NCI-H2196 treated with DMSO at 0.1 percent for 48 hours (cell line): Measurements from ENCODE around the gene MYL1.

Experiments
- DNase-seq: peaks from one replicate; lab custom pipeline; 2025; ENCODE audit not compliant: unreplicated experiment; lab: John Stamatoyannopoulos, UW

Gene MYL1

GRCh38 chr2:210268281-210268680 is 46.7 kb downstream of the MYL1 start:
- DNase-seq: no peak

GRCh38 chr2:210267698-210268097 is 47.3 kb downstream of the MYL1 start:
- no peak for DNase-seq

DNA sequence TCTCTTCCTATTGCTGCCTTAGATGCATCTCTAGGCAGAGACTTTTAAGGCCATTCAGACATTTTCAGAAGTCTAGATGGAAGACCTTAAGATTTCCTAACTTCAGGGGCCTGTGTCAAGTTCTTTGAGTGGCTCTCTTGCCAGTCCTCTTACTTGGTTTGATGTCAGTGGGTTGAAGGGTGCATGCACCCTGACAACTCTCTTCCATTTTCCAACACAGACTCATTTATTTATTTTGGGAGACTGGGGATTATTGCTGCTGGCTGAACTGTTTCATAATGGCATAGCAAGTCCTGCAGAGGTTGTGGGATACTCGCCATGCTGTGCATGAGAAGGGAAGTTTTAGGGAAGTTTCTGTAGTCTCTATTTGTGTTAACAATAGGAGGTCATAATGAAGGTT is 50.7 kb downstream of the MYL1 start:
- DNase-seq: no peak

- no peak for DNase-seq
Observed at GRCh38 chr2:210263841-210264240, 51.1 kb downstream of the MYL1 start.

DNA sequence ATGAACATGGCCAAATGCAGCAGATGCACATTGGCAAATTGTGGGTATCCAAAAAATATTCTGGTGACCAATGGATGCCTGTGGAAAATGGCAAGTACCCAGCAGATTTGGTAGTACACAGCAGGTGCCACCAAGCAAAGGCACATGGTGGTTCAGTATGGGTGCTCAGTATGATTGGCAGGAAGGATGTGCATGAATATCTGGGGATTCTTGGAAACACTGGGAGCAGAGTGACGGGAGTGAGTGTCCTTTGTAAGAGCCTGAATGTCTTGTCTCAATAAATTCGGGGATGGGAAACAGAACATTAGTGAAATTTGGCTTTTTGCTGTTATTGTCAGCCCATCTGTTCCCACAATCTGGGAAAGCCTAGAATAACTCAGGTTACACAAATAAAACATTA is 52.9 kb downstream of the MYL1 start:
- no peak for DNase-seq

DNA sequence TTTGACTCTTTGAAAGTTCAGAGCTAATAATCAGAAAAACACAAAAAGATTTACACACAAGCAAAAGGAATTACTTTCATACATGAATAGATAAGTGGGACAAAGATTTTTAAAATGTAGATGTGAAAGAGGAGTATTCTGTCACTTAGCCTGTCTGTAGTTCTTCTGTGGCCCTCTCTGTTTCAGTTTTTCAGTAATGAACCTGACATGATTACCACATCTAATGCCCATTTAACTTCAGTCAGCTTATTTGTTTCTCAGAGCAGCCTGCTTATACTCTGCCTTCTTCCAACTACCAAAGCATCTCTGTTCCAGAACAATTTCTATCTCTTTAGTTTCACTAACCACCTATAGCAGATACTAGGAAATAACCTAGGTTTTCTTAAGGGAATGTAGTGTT is 55.3 kb downstream of the MYL1 start:
- DNase-seq: no peak

- DNase-seq: no peak
Observed at GRCh38 chr2:210252699-210253606, 62.0 kb downstream of the MYL1 start.

- no peak for DNase-seq
Observed at GRCh38 chr2:210250622-210251021, 64.4 kb downstream of the MYL1 start.
